Effector memory CD4-positive, alpha-beta T cell (primary cell): ENCODE results near the gene EPHA1.
"Not testable (repeated sequence)": the region's sequence is repeated elsewhere in the genome, so short reads cannot be mapped to it uniquely, and the experiment has no call there.

ENCODE experiments used
- DNase-seq, 3 donors: peaks; one replicate each; pipeline ENCODE4 v3.0.0-alpha.2; 2020
- H3K27ac ChIP-seq: 2 replicates; pipeline ENCODE4 v1.7.0; 2013; ENCODE audit warnings: mild to moderate bottlenecking, low read length, moderate library complexity; ENCODE audit not compliant: insufficient read depth, poor library complexity, severe bottlenecking
- H3K27me3 ChIP-seq: replicated peaks from 2 replicates; pipeline ENCODE4 v1.7.0; 2013; ENCODE audit warnings: mild to moderate bottlenecking, low read length; ENCODE audit not compliant: insufficient read depth, control insufficient read depth, poor library complexity, severe bottlenecking
- H3K36me3 ChIP-seq: 2 replicates; pipeline ENCODE4 v1.7.0; 2013; ENCODE audit warnings: mild to moderate bottlenecking, low read length, moderate library complexity; ENCODE audit not compliant: control insufficient read depth, insufficient read depth
- H3K4me1 ChIP-seq: 2 replicates; pipeline ENCODE4 v1.7.0; 2013; ENCODE audit warnings: low read length, mild to moderate bottlenecking; ENCODE audit not compliant: control insufficient read depth, insufficient read depth, poor library complexity, severe bottlenecking
- H3K4me3 ChIP-seq: 2 replicates; pipeline ENCODE4 v1.7.0; 2013; ENCODE audit warnings: low read length, low read depth, mild to moderate bottlenecking; ENCODE audit not compliant: insufficient read depth, poor library complexity, severe bottlenecking
- H3K9me3 ChIP-seq: 2 replicates; pipeline ENCODE4 v1.7.0; 2013; ENCODE audit warnings: mild to moderate bottlenecking, low read length, moderate library complexity; ENCODE audit not compliant: control insufficient read depth

EPHA1 gene

DNA sequence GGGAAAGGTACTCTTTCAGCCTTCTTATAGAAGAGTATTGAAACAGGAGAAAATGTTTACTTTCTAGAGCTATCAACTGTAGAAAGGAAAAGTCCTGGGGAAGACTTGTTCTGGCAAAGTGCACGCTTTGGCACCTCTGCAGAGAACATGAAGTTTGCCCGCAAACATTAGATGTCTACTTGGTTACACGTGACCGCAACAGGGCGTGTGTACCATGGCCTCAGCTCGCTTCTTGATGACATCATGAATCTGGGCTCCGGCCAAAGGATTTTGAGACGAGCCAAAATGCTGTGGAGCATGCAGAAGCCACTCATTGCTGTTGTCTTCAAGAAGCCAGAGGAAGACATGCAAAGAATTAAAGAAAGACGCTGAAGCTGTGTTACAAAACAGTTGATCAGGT, 26.0 kb upstream of the EPHA1 start:
- Histone ChIP-seq H3K27me3 (no peaks in the 10 kb centered on the region), H3K4me3 (no peak overlapping the region), H3K36me3 (no peaks in the 10 kb centered on the region), H3K4me1 (no peaks in the 10 kb centered on the region), H3K9me3 (no peaks in the 10 kb centered on the region), H3K27ac (no peak overlapping the region)
- DNase-seq, result no peak

DNA sequence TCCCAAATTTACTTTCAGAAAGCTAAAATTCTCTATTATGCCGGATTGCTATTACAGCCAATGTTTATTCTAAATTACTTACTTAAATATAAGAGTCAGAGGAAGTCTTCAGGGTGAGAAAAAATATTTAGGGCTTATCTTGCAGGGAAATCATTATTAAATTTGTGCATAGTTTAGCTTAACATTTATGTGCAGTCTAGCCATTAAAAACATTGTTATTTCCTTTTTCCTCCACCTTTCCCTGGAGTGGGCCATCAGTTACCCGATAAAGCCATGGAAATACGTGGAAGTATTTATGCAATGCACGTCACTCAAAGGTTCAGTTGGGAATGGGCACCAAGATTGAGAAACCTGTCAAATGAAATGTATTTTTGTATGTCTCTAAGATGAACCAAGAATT, 25.1 kb upstream of the EPHA1 start:
- H3K9me3 ChIP-seq, result no peaks in the 10 kb centered on the region
- DNase-seq, result no peak
- H3K4me1 ChIP-seq, result no peaks in the 10 kb centered on the region
- H3K27ac ChIP-seq, result no peak overlapping the region
- H3K36me3 ChIP-seq, result no peaks in the 10 kb centered on the region
- H3K4me3 ChIP-seq, result no peak overlapping the region
- no peaks in the 10 kb centered on the region for H3K27me3 ChIP-seq

DNA sequence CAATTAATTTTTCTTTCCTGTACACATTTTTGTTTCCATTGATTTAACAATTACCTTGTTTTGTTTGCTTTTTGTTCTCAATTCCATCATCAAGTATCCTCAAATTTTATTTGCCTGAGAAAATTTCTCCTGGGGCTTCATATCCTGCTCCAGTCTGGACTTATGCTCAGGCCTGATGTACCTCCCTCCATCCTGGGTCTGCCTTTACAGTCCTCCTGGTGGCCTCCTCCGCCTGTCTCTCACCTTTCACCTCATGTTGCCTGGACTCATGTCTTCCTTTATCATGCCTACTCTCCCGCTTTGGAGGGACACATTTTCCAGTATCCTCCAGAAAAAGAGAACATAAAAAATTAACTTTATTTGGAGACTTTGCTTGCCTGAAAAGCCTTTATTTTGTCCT, 22.5 kb upstream of the EPHA1 start:
- Histone ChIP-seq H3K4me1 (no peaks in the 10 kb centered on the region), H3K27ac (no peak overlapping the region), H3K36me3 (no peaks in the 10 kb centered on the region), H3K9me3 (no peaks in the 10 kb centered on the region), H3K27me3 (no peaks in the 10 kb centered on the region), H3K4me3 (no peak overlapping the region)
- no peak for DNase-seq

DNA sequence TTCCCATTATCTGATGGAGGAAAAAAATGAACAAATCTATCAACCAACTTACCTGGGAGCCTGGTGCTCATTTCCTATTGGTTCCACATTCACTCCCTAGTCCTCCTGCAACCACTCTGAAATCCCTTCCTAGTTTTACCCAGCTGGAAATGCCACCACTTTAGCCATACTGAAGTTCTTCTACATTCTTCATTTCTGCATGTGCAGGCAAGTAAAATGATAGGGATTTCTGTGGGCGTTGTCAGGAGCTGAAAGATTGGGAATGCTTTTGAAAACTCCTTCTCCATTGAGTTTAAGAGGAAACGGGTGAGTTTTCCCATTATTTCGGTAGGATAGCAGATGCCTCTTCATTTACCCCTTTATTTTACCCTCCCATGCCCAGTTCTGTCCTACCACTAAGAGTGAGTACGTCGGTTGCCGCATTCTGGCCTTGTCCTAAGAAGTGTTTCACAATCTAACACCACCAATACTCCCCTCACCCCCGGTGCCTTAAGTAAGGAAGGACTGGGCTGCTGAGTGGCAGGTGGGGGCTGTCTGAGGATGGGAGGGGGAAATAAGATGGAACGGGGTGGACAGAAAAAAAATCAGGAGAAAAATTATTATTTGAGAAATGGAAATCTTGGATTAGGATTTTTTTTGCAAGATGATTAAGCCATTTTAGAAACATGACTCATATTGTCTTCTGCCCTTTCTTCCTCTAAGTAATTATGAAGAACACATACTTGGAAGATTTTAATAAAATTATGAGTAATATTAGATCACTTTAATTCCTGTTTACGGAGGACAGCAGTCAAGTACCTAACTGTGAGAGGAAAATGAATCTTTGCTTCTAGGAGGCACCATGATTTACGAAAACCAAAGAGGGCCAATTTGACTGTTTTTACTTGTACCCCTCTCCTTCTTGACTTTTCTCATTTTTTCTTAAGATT, 21.4 kb upstream of the EPHA1 start:
- Histone ChIP-seq H3K4me3 (no peak overlapping the region), H3K9me3 (no peaks in the 10 kb centered on the region), H3K36me3 (no peaks in the 10 kb centered on the region), H3K27ac (no peak overlapping the region), H3K27me3 (no peaks in the 10 kb centered on the region), H3K4me1 (no peaks in the 10 kb centered on the region)
- DNase-seq, result no peak

DNA sequence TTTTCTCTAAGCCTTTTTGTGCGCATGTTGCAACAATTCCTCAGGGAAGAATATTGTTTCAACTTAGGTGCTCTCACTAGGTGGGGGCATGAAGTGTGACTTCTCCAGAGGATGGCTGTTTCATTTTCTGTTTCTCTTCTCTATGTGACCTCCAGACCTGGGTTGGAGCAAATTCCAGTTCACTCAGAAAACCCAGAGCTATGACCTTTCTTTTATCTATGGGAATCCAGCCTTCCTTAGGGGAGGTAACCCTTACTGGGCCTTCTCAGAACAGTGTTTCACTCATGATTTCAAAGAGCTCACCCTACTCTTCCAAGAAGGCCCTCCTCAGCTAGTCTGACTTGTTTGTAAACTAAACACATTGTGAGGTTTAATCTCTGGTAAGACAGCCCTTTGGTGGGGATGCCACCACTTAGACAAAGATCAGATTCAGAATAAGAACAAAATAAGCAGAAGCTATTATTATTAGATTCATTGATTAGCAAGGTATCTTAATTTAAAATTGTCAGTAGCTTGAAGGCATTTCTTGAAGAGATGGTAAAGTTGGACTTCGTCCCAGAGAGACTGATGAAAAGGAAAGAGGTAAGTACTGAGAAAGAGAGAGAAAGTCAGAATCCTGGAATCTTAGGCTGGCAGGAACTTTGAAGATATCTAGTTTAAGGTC, 18.0 kb upstream of the EPHA1 start:
- Histone ChIP-seq H3K27ac (no peak overlapping the region), H3K4me3 (no peak overlapping the region), H3K9me3 (no peaks in the 10 kb centered on the region), H3K36me3 (no peaks in the 10 kb centered on the region), H3K4me1 (no peaks in the 10 kb centered on the region), H3K27me3 (no peaks in the 10 kb centered on the region)
- no peak for DNase-seq

DNA sequence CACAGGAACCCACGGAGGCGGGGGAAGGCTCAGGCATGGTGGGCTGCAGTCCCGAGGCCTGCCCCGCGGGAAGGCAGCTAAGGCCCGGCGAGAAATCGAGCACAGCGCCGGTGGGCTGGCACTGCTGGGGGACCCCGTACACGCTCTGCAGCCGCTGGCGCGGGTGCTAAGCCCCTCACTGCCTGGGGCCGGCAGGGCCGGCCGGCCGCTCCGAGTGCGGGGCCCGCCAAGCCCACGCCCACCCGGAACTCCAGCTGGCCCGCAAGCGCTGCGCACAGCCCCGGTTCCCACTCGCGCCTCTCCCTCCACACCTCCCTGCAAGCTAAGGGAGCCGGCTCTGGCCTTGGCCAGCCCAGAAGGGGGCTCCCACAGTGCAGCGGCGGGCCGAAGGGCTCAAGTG, 15.8 kb upstream of the EPHA1 start:
- H3K9me3 ChIP-seq, H3K4me1 ChIP-seq, DNase-seq, H3K4me3 ChIP-seq, H3K36me3 ChIP-seq, H3K27me3 ChIP-seq, H3K27ac ChIP-seq: not testable (repeated sequence)

DNA sequence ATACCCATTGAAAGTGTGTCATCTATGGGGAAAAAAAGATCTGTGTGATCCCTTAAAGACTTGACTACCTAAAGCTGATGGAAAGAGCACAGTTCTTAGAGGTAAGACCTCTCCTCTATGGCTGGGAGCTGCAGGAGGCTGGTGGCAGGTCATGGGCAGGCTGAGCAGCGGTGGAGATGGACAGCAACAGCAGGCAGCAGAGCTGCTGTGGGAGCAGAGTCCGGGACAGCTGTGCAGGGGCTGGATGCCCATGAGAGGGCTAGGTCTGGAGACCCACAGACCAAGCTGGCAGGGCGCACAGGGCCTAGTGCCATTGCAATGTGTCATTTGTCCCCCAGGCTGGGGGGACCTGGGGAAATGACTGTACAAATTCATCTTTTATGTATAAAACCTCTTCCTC, 13.4 kb upstream of the EPHA1 start:
- Histone ChIP-seq H3K27ac (no peak overlapping the region), H3K27me3 (no peaks in the 10 kb centered on the region), H3K36me3 (no peaks in the 10 kb centered on the region), H3K4me1 (no peaks in the 10 kb centered on the region), H3K4me3 (no peak overlapping the region), H3K9me3 (no peaks in the 10 kb centered on the region)
- DNase-seq, result no peak

DNA sequence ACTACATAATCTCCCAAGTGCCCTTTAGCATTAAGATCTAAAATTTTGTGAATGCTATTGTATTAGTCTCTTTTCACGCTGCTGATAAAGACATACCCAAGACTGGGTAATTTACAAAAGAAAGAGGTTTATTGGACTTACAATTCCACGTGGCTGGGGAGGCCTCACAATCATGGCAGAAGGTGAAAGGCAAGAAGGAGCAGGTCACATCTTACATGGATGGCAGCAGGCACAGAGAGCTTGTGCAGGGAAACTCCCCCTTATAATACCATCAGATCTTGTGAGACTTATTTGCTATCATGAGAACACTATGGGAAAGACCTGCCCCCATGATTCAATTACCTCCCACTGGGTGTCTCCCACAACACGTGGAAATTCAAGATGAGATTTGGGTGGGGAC, 12.0 kb upstream of the EPHA1 start:
- not testable (repeated sequence) for H3K4me1 ChIP-seq, H3K27me3 ChIP-seq, H3K36me3 ChIP-seq, DNase-seq, H3K4me3 ChIP-seq, H3K9me3 ChIP-seq, H3K27ac ChIP-seq

DNA sequence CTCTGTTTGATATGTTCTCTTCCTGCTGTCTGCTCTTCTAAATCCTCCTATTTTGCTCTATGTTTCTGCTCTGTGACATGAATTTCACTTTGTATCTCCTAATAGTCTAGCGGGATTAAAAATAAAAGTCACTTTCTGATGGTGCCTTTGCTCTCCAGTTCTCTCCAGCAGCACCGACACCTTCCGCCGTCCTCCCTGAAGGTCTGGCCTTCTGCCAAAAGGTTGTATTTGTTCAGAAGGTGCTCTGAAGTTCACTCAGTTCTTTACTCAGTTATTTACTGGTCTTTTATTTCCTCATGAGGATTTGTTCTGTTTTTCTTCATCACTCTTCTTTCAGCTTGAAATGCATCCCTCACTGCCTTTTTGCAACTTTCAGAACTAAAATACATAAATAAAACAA, 11.2 kb upstream of the EPHA1 start:
- no peak for DNase-seq
- no peaks in the 10 kb centered on the region for H3K27me3 ChIP-seq
- H3K4me1 ChIP-seq, result no peaks in the 10 kb centered on the region
- no peaks in the 10 kb centered on the region for H3K9me3 ChIP-seq
- no peak overlapping the region for H3K27ac ChIP-seq
- H3K36me3 ChIP-seq, result no peaks in the 10 kb centered on the region
- H3K4me3 ChIP-seq, result no peak overlapping the region

DNA sequence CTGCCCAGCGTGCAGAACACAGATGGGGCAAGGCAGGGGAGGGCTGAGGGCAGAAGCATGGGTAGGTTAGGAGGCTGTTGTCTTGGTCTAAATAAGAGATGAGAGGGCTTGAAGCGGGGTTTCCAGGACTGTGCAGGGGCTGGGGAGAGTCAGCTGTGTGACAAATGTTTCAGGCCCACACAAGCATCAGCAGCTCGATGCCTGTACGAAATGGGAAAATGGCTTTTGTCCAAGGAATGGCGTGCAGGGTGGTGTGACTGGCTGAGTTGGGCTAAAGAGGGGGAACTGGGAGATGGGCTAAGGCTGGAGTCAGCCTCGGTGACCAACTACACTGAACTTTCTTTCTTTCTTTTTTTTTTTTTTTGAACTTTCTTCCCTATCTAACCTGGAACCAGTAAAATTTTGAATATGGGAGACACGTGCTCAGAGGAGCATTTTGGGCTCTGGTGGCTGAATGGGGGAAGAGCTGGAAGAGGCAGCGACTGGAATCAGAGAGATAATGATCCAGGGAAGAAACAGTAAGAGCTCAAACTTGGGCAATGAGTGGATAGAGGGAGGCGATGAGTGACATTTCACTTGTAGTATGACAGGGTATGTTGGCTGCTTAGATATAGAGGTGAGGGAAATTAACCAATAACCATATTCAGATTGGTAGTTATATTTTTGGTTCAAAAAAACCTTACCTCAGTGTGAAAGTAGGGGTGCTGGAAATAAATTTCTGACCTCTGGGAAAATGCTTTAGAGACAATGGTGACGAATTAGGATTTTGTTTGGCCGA, 10.2 kb upstream of the EPHA1 start:
- H3K9me3 ChIP-seq, result no peaks in the 10 kb centered on the region
- no peak overlapping the region for H3K4me3 ChIP-seq
- no peak overlapping the region for H3K27ac ChIP-seq
- H3K36me3 ChIP-seq, result no peaks in the 10 kb centered on the region
- DNase-seq, result no peak
- H3K4me1 ChIP-seq, result no peaks in the 10 kb centered on the region
- H3K27me3 ChIP-seq, result no peaks in the 10 kb centered on the region
